OCI-LY3 (cell line): ENCODE measurements around the gene STK35.

ENCODE experiments used
- H2AFZ ChIP-seq: fragments of 200-600, 300-600 bp; shearing (Covaris generic); 2 replicates; pipeline ENCODE4 v1.6.0; 2014; ENCODE audit warnings: antibody characterized with exemption, low read depth, low read length
- H3K27ac ChIP-seq: fragments of 200-600, 300-600 bp; sonication (generic); 2 replicates; pipeline ENCODE4 v1.5.1; 2014; ENCODE audit warnings: mild to moderate bottlenecking, low read length, moderate library complexity, mixed read lengths
- H3K27me3 ChIP-seq: fragments of 200-600, 300-600 bp; sonication (generic); 2 replicates; pipeline ENCODE4 v1.6.1; 2014; ENCODE audit warnings: low read depth, low read length, mixed read lengths
- H3K36me3 ChIP-seq: fragments of 200-600, 300-600 bp; sonication (generic); replicated peaks from 2 replicates; pipeline ENCODE3; 2014; ENCODE audit warnings: low read depth, low read length, mixed read lengths
- H3K4me1 ChIP-seq: fragments of 300-600, 200-600 bp; sonication (generic); 2 replicates; pipeline ENCODE4 v1.6.1; 2014; ENCODE audit warnings: low read length, mixed read lengths
- H3K4me2 ChIP-seq: fragments of 200-600, 300-600 bp; sonication (generic); 2 replicates; pipeline ENCODE4 v1.6.1; 2014; ENCODE audit warnings: low read length, mixed read lengths
- H3K4me3 ChIP-seq: fragments of 300-600, 200-600 bp; sonication (generic); 2 replicates; pipeline ENCODE4 v1.5.1; 2014; ENCODE audit warnings: antibody characterized with exemption, mild to moderate bottlenecking, low read length, moderate library complexity
- H3K79me2 ChIP-seq: fragments of 300-600, 200-600 bp; shearing (Covaris generic); 2 replicates; pipeline ENCODE4 v1.6.1; 2014; ENCODE audit warnings: mild to moderate bottlenecking, low read length, mixed read lengths
- H3K9ac ChIP-seq: fragments of 300-600, 200-600 bp; shearing (Covaris generic); 2 replicates; pipeline ENCODE4 v1.6.0; 2014; ENCODE audit warnings: mild to moderate bottlenecking, low read length, moderate library complexity
- H3K9me3 ChIP-seq: fragments of 200-600, 300-600 bp; shearing (Covaris generic); 2 replicates; pipeline ENCODE4 v1.6.1; 2014; ENCODE audit warnings: low read length, mixed read lengths; ENCODE audit not compliant: insufficient read depth
- H4K20me1 ChIP-seq: fragments of 200-600, 300-600 bp; sonication (generic); 2 replicates; pipeline ENCODE4 v1.6.1; 2016; ENCODE audit warnings: low read length, mixed read lengths; ENCODE audit not compliant: insufficient read depth
- CTCF ChIP-seq: fragments of 200-600, 300-600 bp; sonication (generic); IDR thresholded peaks from 2 replicates; pipeline ENCODE4 v1.5.1; 2014; ENCODE audit warnings: antibody characterized with exemption, low read length, low read depth
- EZH2phosphoT487 ChIP-seq: fragments of 200-600 bp; shearing (Covaris generic); IDR thresholded peaks from 2 replicates; pipeline ENCODE4 v1.6.1; 2018; ENCODE audit warnings: antibody characterized with exemption, mixed run types, low read depth

The STK35 gene

GRCh38 chr20:2152317-2152716, 50.7 kb downstream of the STK35 start:
- no peak overlapping the region for H2AFZ ChIP-seq
- H3K9ac ChIP-seq, result no peak overlapping the region
- no peaks in the 10 kb centered on the region for H3K36me3 ChIP-seq
- H3K4me1 ChIP-seq, result no peaks in the 10 kb centered on the region
- no peak overlapping the region for H3K4me3 ChIP-seq
- H3K27ac ChIP-seq, result no peak overlapping the region
- no peaks in the 10 kb centered on the region for H3K27me3 ChIP-seq
- no peaks in the 10 kb centered on the region for H3K9me3 ChIP-seq
- H3K79me2 ChIP-seq, result no peaks in the 10 kb centered on the region
- TF ChIP-seq EZH2phosphoT487 (no peak), CTCF (no peak)
- H4K20me1 ChIP-seq, result no peaks in the 10 kb centered on the region
- no peak overlapping the region for H3K4me2 ChIP-seq

GRCh38 chr20:2153326-2153725, 51.7 kb downstream of the STK35 start:
- Histone ChIP-seq H3K27me3 (no peaks in the 10 kb centered on the region), H4K20me1 (no peaks in the 10 kb centered on the region), H3K4me2 (no peak overlapping the region), H2AFZ (no peak overlapping the region), H3K79me2 (no peaks in the 10 kb centered on the region), H3K9me3 (no peaks in the 10 kb centered on the region), H3K36me3 (no peaks in the 10 kb centered on the region), H3K27ac (no peak overlapping the region), H3K9ac (no peak overlapping the region), H3K4me1 (no peaks in the 10 kb centered on the region), H3K4me3 (no peak overlapping the region)
- TF ChIP-seq EZH2phosphoT487 (no peak), CTCF (no peak)

- TF ChIP-seq CTCF (no peak), EZH2phosphoT487 (no peak)
- Histone ChIP-seq H3K27ac (no peak overlapping the region), H3K79me2 (no peaks in the 10 kb centered on the region), H2AFZ (no peak overlapping the region), H3K4me1 (no peaks in the 10 kb centered on the region), H3K9ac (no peak overlapping the region), H3K9me3 (no peaks in the 10 kb centered on the region), H4K20me1 (no peaks in the 10 kb centered on the region), H3K4me3 (no peak overlapping the region), H3K4me2 (no peak overlapping the region), H3K27me3 (no peaks in the 10 kb centered on the region), H3K36me3 (no peaks in the 10 kb centered on the region)
Measured at GRCh38 chr20:2156224-2156623, 54.6 kb downstream of the STK35 start.

GRCh38 chr20:2156666-2157624, 55.3 kb downstream of the STK35 start:
- no peaks in the 10 kb centered on the region for H3K4me1 ChIP-seq
- no peaks in the 10 kb centered on the region for H3K27me3 ChIP-seq
- TF ChIP-seq CTCF (no peak), EZH2phosphoT487 (no peak)
- H3K9me3 ChIP-seq, result no peaks in the 10 kb centered on the region
- no peaks in the 10 kb centered on the region for H3K36me3 ChIP-seq
- no peaks in the 10 kb centered on the region for H3K79me2 ChIP-seq
- no peak overlapping the region for H3K4me2 ChIP-seq
- no peak overlapping the region for H2AFZ ChIP-seq
- H3K9ac ChIP-seq, result no peak overlapping the region
- no peak overlapping the region for H3K27ac ChIP-seq
- H3K4me3 ChIP-seq, result no peak overlapping the region
- H4K20me1 ChIP-seq, result no peaks in the 10 kb centered on the region
